Chondrocyte (in vitro differentiated cells): ENCODE results near the gene CHTF18. TPM values are rescaled to one million over a fixed set of nuclear protein-coding genes. Genes with fewer than 3 reads are reported as not detected.
"Not testable (repeated sequence)": the region's sequence is repeated elsewhere in the genome, so short reads cannot be mapped to it uniquely, and the experiment has no call there.

ENCODE experiments used
- DNase-seq: peaks from one replicate; pipeline ENCODE4 v3.0.0; 2021; ENCODE audit warnings: mixed read lengths, low spot score
- H3K27ac Mint-ChIP-seq: one replicate; pipeline ENCODE4 v1.8.0; 2021; ENCODE audit warnings: mild to moderate bottlenecking, moderate library complexity, mixed read lengths; ENCODE audit not compliant: unreplicated experiment
- H3K27me3 Mint-ChIP-seq: 2 replicates; pipeline ENCODE4 v1.8.0; 2021; ENCODE audit warnings: low read depth, mixed read lengths
- H3K36me3 Mint-ChIP-seq: 2 replicates; pipeline ENCODE4 v1.8.0; 2021; ENCODE audit warnings: low read depth, mixed read lengths
- H3K4me1 Mint-ChIP-seq: 2 replicates; pipeline ENCODE4 v1.8.0; 2021; ENCODE audit warnings: low read depth, mild to moderate bottlenecking, mixed read lengths
- H3K4me3 Mint-ChIP-seq: one replicate; pipeline ENCODE4 v1.8.0; 2021; ENCODE audit warnings: mild to moderate bottlenecking, moderate library complexity, mixed read lengths; ENCODE audit not compliant: unreplicated experiment
- H3K9me3 Mint-ChIP-seq: 2 replicates; pipeline ENCODE4 v1.8.0; 2021; ENCODE audit warnings: low read depth, mixed read lengths
- total RNA-seq: library from RNA; stranded (reverse); gene quantifications from 3 replicates; pipeline ENCODE4 v1.2.1, GENCODE V29; 2021
- TF ChIP-seq, protein P1 (sequence below): fragments of 200-600 bp; sonication (generic); IDR thresholded peaks from 2 replicates; pipeline ENCODE4 v1.5.0; 2021; ENCODE audit warnings: antibody characterized with exemption, mild to moderate bottlenecking, moderate library complexity

The CHTF18 gene
- total RNA-seq, 1 donor from 2014 or later, result 12.8 TPM

DNA sequence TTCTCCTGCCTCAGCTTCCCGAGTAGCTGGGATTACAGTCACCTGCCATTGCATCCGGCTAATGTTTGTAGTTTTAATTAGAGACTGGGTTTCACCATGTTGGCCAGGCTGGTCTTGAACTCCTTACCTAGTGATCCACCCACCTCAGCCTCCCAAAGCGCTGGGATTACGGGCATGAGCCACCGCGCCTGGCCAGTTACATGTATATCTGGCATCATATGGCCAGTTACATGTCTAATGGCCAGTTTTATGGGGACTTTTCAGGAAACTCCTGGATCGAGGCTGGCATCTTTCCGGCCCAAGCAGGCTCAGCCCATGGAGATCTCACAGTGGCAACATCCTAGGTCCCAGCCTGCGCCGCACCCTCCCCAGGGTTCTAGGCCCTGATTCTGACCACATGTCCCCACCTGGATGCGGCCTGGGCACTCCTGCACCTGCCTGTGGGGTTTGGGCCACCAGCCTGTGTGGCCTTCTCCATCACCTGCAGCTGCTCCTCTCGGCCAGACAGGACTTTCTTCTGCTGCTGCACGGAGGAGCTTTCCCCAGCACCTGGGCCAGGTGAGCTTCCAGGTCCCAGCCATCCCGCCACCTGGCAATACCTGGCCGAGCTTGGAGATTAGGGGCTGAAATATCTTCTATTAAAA lies 46.3 kb upstream of the CHTF18 start:
- H3K9me3 Mint-ChIP-seq, result no peaks in the 10 kb centered on the region
- TF ChIP-seq, protein P1, sequence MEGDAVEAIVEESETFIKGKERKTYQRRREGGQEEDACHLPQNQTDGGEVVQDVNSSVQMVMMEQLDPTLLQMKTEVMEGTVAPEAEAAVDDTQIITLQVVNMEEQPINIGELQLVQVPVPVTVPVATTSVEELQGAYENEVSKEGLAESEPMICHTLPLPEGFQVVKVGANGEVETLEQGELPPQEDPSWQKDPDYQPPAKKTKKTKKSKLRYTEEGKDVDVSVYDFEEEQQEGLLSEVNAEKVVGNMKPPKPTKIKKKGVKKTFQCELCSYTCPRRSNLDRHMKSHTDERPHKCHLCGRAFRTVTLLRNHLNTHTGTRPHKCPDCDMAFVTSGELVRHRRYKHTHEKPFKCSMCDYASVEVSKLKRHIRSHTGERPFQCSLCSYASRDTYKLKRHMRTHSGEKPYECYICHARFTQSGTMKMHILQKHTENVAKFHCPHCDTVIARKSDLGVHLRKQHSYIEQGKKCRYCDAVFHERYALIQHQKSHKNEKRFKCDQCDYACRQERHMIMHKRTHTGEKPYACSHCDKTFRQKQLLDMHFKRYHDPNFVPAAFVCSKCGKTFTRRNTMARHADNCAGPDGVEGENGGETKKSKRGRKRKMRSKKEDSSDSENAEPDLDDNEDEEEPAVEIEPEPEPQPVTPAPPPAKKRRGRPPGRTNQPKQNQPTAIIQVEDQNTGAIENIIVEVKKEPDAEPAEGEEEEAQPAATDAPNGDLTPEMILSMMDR, result no peak

DNA sequence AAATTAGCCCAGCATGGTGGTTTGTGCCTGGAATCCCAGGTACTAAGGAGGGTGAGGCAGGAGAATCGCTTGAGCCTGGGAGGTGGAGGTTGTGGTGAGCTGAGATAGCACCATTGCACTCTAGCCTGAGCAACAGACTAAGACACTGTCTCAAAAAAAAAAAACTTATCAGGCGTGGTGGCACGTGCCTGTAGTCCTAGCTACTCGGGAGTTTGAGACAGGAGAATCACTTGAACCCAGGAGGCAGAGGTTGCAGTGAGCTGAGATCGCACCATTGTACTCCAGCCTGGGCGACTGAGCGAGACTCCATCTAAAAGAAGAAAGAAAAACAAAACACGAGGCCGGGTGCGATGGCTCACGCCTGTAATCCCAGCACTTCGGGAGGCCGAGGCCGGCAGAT lies 45.5 kb upstream of the CHTF18 start:
- not testable (repeated sequence) for H3K27ac Mint-ChIP-seq, DNase-seq, H3K36me3 Mint-ChIP-seq, H3K9me3 Mint-ChIP-seq, H3K4me3 Mint-ChIP-seq, H3K27me3 Mint-ChIP-seq
- peaks cover 13% of the 10 kb centered on the region for H3K4me1 Mint-ChIP-seq

More for the DNA sequence above, 46.3 kb upstream of the CHTF18 start:
- no peak overlapping the region for H3K27ac Mint-ChIP-seq
- peaks cover 5% of the 10 kb centered on the region for H3K36me3 Mint-ChIP-seq
- H3K4me1 Mint-ChIP-seq, result peaks cover 13% of the 10 kb centered on the region
- no peaks in the 10 kb centered on the region for H3K27me3 Mint-ChIP-seq
- H3K4me3 Mint-ChIP-seq, result no peak overlapping the region
- DNase-seq, result no peak

GRCh38 chr16:743794-744500 lies 44.5 kb upstream of the CHTF18 start:
- no peak overlapping the region for H3K27ac Mint-ChIP-seq
- peaks cover 16% of the 10 kb centered on the region for H3K4me1 Mint-ChIP-seq
- TF ChIP-seq, protein P1, result peak; percentile 24
- no peaks in the 10 kb centered on the region for H3K27me3 Mint-ChIP-seq
- H3K9me3 Mint-ChIP-seq, result no peaks in the 10 kb centered on the region
- no peak overlapping the region for H3K4me3 Mint-ChIP-seq
- no peaks in the 10 kb centered on the region for H3K36me3 Mint-ChIP-seq
- DNase-seq, result no peak

DNA sequence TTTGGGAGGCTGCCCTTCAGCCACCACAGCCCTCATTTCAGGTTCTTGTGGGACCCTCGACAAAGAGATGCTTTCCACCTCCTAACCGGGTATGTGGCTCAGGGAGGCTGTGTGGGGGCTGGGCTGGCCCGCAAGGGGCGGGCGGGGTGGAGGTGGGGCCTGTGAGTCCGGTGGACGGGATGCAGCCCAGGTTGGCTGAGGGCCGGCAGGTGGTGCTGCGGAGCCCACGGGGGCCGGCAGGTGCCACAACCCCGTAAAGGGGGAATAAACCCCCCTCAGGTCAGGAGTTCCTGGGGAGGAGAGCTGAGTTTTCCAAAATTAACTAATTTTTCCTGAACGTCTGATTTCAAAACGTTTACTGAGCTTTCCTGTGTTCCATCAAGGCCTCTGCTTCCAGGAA lies 42.7 kb upstream of the CHTF18 start:
- TF ChIP-seq, protein P1, result peak; percentile 67
- Mint-ChIP-seq H3K4me1 (peaks cover 8% of the 10 kb centered on the region), H3K9me3 (no peaks in the 10 kb centered on the region), H3K36me3 (no peaks in the 10 kb centered on the region), H3K27ac (no peak overlapping the region), H3K27me3 (no peaks in the 10 kb centered on the region), H3K4me3 (no peak overlapping the region)
- DNase-seq, result no peak

GRCh38 chr16:746637-747036 lies 41.8 kb upstream of the CHTF18 start:
- Mint-ChIP-seq H3K4me1 (peaks cover 8% of the 10 kb centered on the region), H3K27ac (no peak overlapping the region), H3K36me3 (no peaks in the 10 kb centered on the region), H3K27me3 (peaks cover 5% of the 10 kb centered on the region), H3K9me3 (no peaks in the 10 kb centered on the region), H3K4me3 (no peak overlapping the region)
- DNase-seq, result peak; percentile 75
- TF ChIP-seq, protein P1, result no peak
